ENCODE data around the gene ZFP92. TPM values are rescaled to one million over a fixed set of nuclear protein-coding genes. Genes with fewer than 3 reads are reported as not detected.

The ZFP92 gene
- total and polyA plus RNA-seq, 8 donors, result 0.98 to 2.9 (median 1.2) TPM

GRCh38 chrX:153442463-153442862 lies 31.2 kb downstream of the ZFP92 start:
- intact Hi-C loops (cut with DNase I), result no loop called here

GRCh38 chrX:153443476-153444332 lies 32.4 kb downstream of the ZFP92 start:
- ATAC-seq, result no peak

More at GRCh38 chrX:153442463-153442862, 31.2 kb downstream of the ZFP92 start:
- Histone ChIP-seq H3K4me1 (no peaks in the 10 kb centered on the region), H3K36me3 (peaks cover 0 to 6% of the 10 kb centered on the region in 2 donors), H3K27me3 (no peaks in the 10 kb centered on the region), H3K9me3 (no peaks in the 10 kb centered on the region), H3K4me3 (no peak overlapping the region), H3K27ac (no peak overlapping the region)
- ATAC-seq (no peak), DNase-seq (no peak)
- TF ChIP-seq, protein P1, sequence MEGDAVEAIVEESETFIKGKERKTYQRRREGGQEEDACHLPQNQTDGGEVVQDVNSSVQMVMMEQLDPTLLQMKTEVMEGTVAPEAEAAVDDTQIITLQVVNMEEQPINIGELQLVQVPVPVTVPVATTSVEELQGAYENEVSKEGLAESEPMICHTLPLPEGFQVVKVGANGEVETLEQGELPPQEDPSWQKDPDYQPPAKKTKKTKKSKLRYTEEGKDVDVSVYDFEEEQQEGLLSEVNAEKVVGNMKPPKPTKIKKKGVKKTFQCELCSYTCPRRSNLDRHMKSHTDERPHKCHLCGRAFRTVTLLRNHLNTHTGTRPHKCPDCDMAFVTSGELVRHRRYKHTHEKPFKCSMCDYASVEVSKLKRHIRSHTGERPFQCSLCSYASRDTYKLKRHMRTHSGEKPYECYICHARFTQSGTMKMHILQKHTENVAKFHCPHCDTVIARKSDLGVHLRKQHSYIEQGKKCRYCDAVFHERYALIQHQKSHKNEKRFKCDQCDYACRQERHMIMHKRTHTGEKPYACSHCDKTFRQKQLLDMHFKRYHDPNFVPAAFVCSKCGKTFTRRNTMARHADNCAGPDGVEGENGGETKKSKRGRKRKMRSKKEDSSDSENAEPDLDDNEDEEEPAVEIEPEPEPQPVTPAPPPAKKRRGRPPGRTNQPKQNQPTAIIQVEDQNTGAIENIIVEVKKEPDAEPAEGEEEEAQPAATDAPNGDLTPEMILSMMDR (IDR thresholded peaks at IDR 0.05), result no peak

DNA sequence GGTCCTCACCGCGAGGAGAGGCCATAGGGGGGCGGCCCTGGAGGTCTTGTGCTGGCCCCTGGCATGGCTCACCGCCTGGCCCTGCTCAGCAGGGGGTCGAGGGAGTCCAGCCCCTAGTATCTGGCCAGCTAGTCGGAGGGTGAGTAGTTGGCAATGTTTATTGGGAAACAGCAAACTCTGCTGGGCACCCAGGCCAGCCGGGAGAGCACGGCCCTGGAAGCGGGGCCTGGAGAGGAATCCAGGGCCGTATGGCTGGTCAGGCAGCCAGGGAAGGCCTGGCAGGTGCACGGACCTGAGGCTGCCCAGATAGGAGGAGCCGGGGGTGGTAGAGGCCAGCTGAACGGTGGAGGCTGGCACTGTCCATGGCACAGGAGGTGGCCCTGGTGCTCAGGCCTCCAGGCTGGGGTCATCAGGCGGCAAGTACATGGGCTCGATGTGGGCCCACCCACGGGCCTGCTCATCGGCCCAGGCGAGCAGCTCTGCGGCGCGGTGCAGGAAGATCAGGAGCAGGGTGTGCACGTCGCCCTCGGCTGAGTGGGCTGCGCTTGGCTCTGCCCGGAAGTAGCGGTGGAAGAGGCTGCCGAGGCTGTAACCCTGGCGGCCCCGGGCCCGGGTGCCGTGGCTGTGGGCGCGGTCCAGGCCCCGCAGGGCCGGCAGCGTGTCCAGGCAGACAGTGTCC lies 33.2 kb downstream of the ZFP92 start:
- H3K9me3 ChIP-seq, result no peaks in the 10 kb centered on the region
- TF ChIP-seq, protein P1 (IDR thresholded peaks at IDR 0.05), result no peak
- no peaks in the 10 kb centered on the region for H3K27me3 ChIP-seq
- no peak overlapping the region for H3K4me3 ChIP-seq
- peak in 1 of 4 donors; percentile 21 for DNase-seq
- peaks cover 0 to 12% of the 10 kb centered on the region in 2 donors for H3K36me3 ChIP-seq
- no peak overlapping the region for H3K27ac ChIP-seq
- no peaks in the 10 kb centered on the region for H3K4me1 ChIP-seq
- no peak for ATAC-seq
- intact Hi-C loops (cut with DNase I), result no loop called here

More at GRCh38 chrX:153443476-153444332, 32.4 kb downstream of the ZFP92 start:
- Histone ChIP-seq H3K27me3 (no peaks in the 10 kb centered on the region), H3K9me3 (no peaks in the 10 kb centered on the region), H3K27ac (no peak overlapping the region), H3K36me3 (peaks cover 0 to 9% of the 10 kb centered on the region in 2 donors), H3K4me3 (no peak overlapping the region), H3K4me1 (no peaks in the 10 kb centered on the region)
- TF ChIP-seq, protein P1 (IDR thresholded peaks at IDR 0.05), result no peak
- peak in 1 of 4 donors; percentile 46 for DNase-seq
- intact Hi-C loops (cut with DNase I), result no loop called here

GRCh38 chrX:153445106-153445855 lies 34.0 kb downstream of the ZFP92 start:
- TF ChIP-seq, protein P1 (IDR thresholded peaks at IDR 0.05), result no peak
- H3K36me3 ChIP-seq, result peaks cover 0 to 20% of the 10 kb centered on the region in 2 donors
- DNase-seq, result peak in 1 of 4 donors; percentile 29
- no peaks in the 10 kb centered on the region for H3K27me3 ChIP-seq
- ATAC-seq, result no peak
- no peaks in the 10 kb centered on the region for H3K9me3 ChIP-seq
- no peak overlapping the region for H3K4me3 ChIP-seq
- intact Hi-C loops (cut with DNase I), result no loop called here
- H3K27ac ChIP-seq, result no peak overlapping the region
- H3K4me1 ChIP-seq, result no peaks in the 10 kb centered on the region
